Measurements from ENCODE around the gene AREL1.

AREL1 gene

DNA sequence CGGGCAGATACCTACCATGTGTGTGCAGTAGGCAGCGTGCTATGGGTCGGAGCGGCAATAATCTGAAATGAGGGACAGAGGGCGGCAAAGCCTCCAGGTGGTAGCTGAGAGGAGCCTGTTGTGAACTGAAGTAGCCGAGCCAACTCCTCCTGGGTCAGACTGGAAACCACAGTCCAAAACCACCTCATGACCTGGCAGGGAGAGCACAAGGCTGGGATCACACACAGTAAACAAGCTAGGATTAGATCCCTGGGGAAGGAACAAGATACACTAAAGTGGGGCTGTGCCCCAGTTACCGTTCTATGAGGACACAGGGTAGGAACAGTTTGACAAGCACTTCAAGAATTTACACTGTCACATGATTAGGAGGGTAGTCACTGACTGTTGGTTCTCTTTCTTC, 49.0 kb downstream of the AREL1 start:
- no peak overlapping the region for H3K27ac ChIP-seq
- DNase-seq (ENCODE audit: low read depth, low spot score): no peak

DNA sequence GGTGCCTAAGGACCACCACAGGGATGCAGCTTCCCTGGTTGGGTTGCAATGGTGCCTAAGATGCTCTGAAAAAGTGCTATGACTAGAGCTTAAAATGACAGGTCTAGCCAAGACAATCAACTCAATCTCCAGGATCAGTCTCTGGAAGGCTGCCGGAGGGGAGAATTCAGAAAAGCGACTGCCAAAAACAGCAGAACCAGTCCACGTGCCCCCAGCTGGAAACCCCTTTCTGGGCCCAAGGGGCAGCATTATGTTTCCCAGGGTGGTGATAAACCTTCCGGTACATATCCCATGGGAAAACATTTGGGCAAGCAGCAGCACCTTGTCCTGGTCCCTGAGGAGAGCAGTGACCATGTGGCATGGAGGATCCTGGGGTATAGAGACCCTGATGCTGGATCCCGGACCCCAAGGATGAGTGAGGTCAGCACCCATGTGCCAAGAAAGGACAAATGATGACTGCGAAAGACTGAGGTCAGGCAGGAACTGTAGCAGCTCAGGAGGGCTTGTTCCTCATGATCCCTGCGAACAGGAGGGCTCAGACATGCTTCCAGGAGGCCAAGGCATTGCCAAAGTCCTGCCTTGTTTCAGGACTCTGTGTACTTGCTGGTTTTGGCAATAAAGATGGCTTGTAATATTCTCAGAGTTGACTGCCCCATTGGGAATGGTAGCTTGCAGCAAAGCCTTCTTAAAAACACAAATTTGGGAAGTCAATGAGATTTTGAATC, 51.0 kb downstream of the AREL1 start:
- no peak for DNase-seq (ENCODE audit: low read depth, low spot score)
- no peak overlapping the region for H3K27ac ChIP-seq

DNA sequence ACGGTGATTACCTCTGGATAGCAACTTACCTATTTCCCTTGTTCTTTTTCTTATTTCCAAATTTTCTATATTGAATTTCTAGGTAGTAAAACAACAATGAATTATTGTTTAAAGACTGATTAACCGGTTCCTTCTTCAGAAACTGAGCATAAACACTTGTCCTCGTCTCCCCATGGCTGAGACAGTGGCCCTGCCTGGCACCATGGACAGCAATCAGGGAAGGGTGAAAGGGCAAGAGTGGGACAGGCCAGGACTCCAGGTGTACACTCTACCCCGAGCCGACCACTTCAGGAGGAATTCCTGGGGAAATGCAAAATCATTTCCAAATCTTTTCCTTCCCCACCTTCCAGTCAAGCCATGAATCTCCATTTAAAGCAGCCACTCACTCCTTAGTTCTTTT, 52.0 kb downstream of the AREL1 start:
- DNase-seq (ENCODE audit: low read depth, low spot score): no peak
- H3K27ac ChIP-seq: no peak overlapping the region

DNA sequence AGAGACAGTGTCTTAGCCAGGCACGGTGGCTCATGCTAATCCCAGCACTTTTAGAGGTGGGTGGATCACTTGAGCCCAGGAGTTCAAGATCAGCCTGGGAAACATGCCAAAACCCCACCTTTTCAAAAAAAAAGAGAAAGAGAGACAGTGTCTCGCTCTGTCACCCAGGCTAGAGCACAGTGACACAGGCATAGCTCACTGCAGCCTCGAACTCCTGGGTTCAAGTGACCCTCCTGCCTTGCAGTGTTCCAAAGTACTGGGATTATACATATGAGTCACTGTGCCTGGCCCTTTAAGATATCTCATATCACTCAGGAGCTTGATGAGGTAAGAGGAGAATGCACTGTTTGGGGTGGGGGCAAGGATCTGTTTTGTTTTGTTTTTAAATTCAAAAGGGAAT, 52.7 kb downstream of the AREL1 start:
- no peak for DNase-seq (ENCODE audit: low read depth, low spot score)
- H3K27ac ChIP-seq: peak overlapping the region; percentile 79

DNA sequence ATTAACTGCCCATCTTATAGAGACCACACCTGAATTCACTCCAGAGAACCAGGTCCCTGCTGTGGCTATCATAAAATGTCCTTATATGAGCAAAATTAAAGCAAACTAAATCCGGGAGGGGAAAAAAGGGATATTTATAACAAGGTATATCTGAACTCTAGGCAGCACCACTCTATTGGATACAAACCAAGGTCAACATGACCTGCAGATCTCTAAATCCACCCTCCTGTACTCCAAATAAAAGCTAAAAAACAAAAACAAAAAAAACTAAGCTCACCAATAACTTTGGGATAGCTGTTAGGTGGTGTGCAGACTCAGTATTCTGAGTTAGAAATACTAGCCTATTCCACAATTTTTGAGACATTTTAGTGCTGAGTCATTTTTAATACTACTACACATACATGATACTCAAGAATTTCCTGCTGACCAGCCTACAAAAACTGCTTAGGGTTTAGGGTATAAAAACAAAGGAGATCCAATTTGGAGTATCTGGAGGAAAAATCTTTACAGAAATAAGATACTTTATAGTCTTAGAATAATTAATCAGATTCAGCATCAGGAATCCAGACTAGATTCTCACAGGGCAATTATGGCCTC, 54.2 kb downstream of the AREL1 start:
- peak overlapping the region; percentile 79 for H3K27ac ChIP-seq
- DNase-seq (ENCODE audit: low read depth, low spot score): no peak

DNA sequence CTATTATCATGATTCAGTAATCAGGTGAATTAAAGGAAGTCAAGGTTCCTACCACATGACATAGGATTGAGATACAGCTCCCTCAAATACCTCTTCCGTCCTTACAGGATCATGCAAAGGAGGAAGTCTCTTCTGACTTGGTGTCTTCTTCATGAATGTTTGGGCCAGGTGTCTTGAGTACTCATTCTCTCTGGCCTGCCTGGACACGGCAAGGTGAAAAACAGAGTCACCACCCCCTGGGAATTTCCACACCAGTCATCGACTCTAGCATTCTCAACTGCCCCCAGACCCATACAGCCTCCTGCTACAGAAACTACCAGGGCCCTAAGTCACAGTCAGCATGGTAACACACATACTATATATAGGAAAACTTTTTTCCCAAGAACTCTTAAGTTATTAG, 55.9 kb downstream of the AREL1 start:
- peak overlapping the region; percentile 79 for H3K27ac ChIP-seq
- DNase-seq (ENCODE audit: low read depth, low spot score): peak; percentile 34

DNA sequence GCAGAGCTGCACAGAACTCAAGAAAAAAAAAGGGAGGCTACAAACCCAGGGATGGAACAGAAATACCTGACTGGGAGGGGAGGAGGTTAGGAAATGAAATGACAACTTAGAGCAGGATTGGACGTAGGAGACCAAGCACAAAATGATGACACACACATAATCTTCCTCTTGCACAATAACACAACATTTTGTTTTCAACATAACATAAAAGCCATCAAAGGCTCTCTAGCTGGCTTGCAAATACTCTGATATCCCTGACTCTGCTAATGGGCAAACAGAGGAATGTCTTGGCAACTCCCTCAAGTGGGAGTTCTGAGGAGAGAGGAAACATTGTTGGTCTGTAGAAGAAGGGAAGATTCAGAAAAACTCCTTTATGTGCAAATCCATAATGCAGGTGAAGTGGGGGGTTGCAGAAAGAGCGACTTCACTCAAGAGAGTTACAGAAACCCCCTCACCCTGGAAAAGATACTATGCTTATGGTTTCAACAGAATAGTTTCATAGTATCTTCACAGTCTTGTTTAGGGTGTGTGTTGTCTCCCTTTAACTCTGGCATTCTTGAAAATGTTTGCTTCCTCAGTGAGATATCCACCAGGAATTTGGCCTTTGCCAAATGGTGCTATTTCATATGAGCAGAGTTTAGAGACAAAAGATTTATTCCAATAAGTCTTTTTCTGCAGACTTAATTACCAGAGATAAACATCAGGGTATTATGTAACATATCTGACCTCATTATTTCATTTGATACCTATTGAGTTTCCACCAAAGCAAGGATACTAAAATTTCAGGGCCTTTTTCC, 57.1 kb downstream of the AREL1 start:
- peak overlapping the region; percentile 79 for H3K27ac ChIP-seq
- peak; percentile 16 for DNase-seq (ENCODE audit: low read depth, low spot score)

DNA sequence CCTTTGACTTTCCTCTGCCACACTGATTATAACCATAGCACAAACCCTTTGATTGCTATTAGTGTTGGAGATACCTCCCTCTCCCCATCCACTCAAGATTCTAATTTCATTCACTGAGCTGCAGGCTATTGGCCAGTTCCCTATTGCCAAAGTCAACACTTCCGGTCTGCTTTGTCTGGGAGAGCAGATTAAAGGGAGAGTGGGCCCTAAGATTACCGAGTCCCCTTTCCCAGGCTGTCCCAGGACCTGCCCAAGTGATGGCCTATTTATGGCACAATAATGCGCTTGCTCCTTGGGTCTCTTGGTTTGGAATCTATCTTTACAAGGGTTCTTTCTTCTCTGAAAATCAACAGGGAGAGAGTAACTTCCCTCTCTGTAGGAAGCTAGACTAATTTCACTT, 57.9 kb downstream of the AREL1 start:
- H3K27ac ChIP-seq: peak overlapping the region; percentile 79
- DNase-seq (ENCODE audit: low read depth, low spot score): no peak

DNA sequence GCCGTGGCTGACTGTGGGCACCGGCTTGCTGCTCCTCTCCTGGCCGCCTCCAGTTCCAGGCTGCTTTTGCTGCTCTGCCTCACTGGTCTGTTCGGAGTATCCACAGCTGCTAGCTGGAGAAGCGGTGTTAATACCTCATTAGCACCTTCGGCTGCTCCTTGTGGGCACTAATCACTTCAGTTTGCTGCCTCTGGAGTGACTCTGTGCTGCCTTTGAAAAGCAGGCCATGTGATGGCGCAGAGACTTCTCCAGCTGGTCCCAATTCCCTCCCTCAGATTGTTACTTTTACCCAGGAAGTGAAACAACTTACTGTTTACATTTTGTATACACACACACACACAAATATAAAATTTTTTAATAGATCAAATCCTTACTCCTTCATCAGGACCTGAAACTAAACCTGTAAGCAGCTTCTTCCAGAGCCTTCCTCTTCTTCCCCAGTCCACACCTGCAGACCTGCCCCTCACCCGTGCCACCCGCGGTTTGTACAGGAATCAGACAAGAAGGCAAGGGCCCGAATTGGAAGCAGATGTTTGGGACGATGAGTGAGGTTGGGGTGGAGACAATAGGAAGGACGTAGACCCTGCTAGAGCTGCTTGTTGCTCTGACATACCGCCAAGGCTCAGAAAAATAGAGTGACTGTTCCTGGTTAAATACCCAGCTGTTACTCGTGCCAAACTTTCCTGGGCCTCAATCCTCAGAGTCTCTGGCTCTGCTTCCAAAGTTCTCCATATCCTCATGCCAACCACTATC, 59.3 kb downstream of the AREL1 start:
- DNase-seq (ENCODE audit: low read depth, low spot score): no peak
- H3K27ac ChIP-seq: no peak overlapping the region

DNA sequence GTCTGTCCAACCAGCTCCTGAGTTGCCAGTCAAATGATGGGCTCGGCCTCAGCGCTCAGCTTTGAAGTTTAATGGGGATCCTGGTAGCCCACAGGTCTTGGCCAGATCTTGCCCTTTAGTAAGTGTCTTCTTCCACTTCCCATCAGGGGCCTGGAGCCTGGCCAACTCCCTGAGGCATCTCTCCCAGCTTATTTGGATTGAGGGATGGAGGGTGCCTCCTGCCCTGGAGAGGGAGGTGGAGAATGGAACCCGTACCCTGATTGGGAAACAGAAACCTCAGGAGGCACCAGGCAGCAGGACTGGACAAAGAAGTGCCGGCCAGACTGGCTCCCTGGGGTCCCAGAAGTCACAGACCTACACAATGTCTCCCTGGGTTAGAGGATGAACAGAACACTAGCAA, 60.3 kb downstream of the AREL1 start:
- no peak for DNase-seq (ENCODE audit: low read depth, low spot score)
- H3K27ac ChIP-seq: no peak overlapping the region

DNA sequence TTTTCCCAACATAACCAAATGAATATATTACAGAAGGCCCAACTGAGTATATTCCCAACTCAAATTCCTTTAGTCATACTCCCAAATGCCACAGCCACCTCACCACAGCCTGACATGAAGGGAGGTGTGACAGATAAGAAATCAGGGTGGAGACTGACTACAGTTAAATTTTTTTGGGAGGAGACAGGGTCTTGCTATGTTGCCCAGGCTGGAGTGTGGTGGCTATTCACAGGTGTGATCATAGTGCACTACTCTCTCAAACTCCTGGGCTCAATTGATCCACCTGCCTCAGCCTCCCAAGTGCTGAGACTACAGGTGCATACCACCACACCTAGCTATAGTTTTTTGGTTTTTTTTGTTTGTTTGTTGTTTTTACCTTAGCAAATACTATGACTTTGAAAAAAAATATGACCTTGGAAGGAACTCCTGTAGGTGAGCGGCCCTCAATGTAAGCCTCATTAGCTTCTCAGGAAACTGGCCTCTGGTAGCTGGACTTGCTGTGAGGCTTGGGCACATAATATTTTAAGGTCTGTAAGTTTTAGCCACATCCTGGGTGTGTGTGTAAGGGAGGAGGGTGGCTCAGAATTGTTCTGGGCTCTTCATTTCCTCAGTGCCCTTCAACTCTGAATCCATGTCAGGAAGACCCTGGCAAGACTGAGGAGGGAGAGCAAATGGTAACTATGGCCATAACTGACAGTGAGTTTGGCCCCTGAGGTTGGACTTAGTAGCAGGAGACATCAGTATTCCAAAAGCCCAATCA, 61.8 kb downstream of the AREL1 start:
- no peak for DNase-seq (ENCODE audit: low read depth, low spot score)
- no peak overlapping the region for H3K27ac ChIP-seq

DNA sequence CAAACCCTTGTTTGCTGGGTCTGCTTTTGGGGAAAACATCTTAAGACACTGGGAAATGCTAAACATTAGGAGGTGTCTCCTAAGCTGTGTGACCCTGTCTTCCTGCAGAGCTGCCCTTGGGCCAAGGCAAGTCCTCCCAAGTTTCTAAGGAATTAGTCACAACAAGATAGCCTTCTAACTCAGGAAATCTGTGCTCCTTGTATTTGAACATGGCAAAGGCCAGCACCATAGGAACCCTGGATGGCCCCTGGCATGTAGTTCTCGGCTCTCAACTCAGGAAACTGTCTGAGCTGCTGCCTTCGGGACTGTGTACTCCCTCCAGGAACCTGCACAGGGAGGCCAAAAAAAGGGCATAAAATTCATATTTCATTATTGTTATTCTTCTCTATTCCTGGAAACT, 63.2 kb downstream of the AREL1 start:
- no peak for DNase-seq (ENCODE audit: low read depth, low spot score)
- peak overlapping the region; percentile 54 for H3K27ac ChIP-seq

DNA sequence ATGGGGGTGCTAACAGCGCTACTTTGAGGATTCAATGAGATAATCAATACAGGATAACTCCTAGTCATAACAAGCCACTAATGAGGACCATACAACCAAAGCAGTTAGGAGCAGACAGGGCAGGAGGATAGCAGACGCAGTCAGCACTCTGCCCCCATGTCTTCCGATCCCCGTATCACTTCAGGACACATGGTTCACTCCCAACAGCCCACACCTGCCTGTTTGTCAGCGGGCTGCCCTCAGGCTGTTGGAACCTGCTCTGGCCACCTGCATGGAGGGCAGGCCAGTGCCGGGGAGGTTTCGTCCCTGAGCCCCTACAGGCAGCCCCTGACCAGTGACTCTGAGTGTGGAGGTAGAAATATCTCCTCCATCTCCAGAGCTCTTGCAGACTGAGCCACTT, 63.7 kb downstream of the AREL1 start:
- peak overlapping the region; percentile 54 for H3K27ac ChIP-seq
- DNase-seq (ENCODE audit: low read depth, low spot score): no peak

DNA sequence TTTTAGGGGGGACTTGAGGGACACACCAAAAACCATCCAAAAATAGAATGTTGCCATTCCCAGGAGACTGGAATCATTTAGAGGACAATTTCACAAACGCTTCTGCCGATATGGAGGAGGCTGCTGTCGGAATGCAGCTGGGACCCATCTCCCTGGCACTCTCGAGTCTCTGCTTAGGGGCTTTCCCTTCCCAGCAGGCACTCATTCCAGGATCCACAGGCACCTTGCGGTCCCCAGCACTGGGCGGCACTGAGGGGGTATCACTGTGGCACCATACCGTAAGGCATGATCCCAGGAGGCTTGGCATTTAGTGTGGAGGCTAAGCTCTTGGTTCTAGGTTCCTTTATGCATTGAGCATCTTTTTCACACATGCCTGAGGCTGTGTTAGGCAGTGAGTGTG, 64.3 kb downstream of the AREL1 start:
- H3K27ac ChIP-seq: peak overlapping the region; percentile 54
- no peak for DNase-seq (ENCODE audit: low read depth, low spot score)

DNA sequence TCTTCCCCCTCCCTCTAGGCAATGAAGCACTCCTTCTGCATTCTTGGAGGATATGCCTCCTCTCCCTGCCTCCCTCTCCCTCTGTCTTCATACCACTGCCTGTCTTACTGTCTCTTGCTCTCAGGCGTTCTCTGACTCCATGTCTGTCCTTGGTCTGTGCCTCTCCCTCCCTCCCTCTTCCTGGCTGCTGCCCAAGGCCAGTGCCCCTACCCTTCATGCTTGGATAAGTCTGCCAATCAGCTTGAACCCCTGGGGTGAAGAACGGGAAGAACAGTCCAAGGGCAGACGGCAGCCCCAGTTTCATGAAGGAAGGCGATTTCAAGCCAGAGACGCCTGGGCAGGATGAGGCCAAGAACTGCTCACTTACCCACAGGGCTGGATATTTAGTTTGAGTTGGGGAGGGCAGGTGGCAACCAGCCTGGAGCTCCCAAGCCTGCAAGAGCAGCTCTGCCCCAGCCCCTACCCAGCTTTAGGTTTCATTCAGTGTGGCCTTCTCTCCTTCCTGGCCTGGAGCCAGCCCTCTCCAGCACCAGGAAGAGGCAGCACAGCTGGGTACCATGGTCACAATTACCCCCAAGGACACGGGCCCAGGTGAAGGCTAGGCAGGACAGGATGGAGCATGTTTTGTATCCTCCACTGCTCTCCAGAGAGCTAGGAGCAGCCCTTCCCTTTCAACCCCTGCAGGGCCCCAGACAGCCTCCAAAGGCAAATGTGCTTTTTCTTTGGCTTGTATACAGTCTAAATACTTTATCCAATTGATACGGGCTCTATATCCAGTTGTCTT, 65.0 kb downstream of the AREL1 start:
- peak overlapping the region; percentile 54 for H3K27ac ChIP-seq
- no peak for DNase-seq (ENCODE audit: low read depth, low spot score)

DNA sequence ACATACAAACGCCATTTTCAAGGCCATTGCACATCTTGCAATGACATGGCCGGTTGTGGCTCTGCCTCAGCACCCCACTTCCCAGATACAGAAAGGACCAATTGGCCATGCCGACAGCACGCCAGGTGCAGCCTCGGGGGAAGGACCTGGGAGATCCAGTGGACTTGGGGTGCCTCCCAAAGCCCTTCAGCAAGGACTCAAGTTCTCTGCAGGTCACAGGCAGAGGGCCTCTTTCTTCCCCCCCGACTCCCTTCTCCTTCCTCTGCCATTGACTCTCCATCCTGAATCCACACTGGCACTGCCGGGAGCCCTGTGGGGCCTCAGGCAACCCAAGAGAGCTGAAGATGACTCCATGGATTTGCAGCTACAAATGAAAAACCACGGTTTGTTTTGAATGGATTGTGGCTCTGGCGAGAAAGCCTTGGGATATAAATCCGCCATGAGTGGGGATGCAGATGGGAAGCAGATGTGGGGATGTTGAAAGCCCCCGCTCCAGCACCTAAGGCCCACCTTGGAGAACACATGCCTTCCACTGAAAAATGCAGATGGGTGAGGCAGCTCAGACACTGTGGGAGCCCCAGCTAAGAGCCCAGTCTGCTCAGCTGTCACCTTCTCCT, 65.7 kb downstream of the AREL1 start:
- peak overlapping the region; percentile 54 for H3K27ac ChIP-seq
- DNase-seq (ENCODE audit: low read depth, low spot score): no peak

DNA sequence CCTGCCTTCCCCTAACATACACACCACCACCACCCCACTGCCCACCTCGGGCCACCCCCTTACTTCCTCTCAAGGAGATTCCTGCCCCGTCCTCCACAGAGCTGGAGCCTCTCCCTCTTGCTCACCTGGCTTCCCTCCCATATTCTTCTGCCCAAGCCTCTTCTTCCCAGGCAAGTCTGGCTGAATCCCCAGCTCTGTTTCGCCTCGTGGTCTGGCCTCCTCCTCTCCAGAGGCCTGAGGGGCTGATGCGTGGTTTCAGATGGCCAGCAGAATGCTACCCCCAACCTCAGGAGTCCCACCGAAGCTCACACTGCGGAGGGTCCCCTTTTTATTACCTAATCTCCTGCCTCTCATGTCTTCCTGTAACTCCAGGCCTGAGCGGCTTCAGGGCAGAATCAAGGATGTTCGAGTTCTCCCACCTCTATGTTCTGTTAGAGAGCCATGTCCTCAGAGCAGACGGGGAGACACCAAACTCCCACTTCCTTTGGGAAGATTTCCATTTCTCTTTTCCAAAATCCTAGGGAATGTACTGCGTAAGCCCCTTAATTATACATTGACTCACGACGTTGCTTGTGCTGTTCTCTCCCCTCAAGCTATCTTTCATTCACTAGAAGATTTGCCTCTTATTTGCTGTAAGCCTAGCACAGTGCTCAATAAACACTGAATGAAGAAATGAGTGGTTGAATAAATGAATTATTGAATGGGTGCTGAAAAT, 67.0 kb downstream of the AREL1 start:
- DNase-seq (ENCODE audit: low read depth, low spot score): no peak
- no peak overlapping the region for H3K27ac ChIP-seq

DNA sequence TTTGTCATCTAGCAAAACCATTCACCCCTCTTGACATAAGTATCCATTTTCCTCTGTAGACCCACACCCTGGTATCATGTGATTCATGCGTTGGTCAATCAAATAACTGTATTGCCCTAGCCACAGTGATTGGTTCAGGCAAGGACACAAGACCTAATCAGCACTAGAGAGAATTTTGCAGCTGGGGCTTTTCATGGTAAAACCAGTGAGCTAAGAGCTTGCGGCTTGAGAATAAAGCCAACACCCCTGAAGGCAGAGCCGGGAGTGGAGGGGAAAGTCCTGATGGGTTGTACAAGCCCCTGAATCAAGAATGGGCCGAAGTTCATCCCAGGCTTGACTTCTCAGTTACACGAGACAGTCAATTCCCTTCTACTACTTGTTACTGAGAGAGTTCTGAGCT, 67.6 kb downstream of the AREL1 start:
- no peak overlapping the region for H3K27ac ChIP-seq
- no peak for DNase-seq (ENCODE audit: low read depth, low spot score)
